ENCODE results near the gene PCNX4.
"Not testable (repeated sequence)": the region's sequence is repeated elsewhere in the genome, so short reads cannot be mapped to it uniquely, and the experiment has no call there.

PCNX4 gene

GRCh38 chr14:60097974-60098373 is 6.3 kb downstream of the PCNX4 start:
- in situ Hi-C loops (cut with HindIII; ENCODE audit: low sequenced_read_pairs): no loop called here
- DNase-seq (ENCODE audit: low read depth, low spot score): no peak
- no peak overlapping the region for H3K4me3 ChIP-seq (ENCODE audit: low read depth, low read length)
- no peak for TF ChIP-seq CTCF (IDR thresholded peaks at IDR 0.05; ENCODE audit: low read depth, low read length)

- H3K4me3 ChIP-seq (ENCODE audit: low read depth, low read length); in situ Hi-C loops (cut with HindIII; ENCODE audit: low sequenced_read_pairs); DNase-seq (ENCODE audit: low read depth, low spot score): not testable (repeated sequence)
These were observed 8.1 kb downstream of the PCNX4 start for GRCh38 chr14:60099855-60100254.

- in situ Hi-C loops (cut with HindIII; ENCODE audit: low sequenced_read_pairs): no loop called here
- no peak for DNase-seq (ENCODE audit: low read depth, low spot score)
- TF ChIP-seq CTCF (IDR thresholded peaks at IDR 0.05; ENCODE audit: low read depth, low read length): no peak
- H3K4me3 ChIP-seq (ENCODE audit: low read depth, low read length): no peak overlapping the region
These were observed 10.1 kb downstream of the PCNX4 start for GRCh38 chr14:60101786-60102185.

- no peak for TF ChIP-seq CTCF (IDR thresholded peaks at IDR 0.05; ENCODE audit: low read depth, low read length)
- in situ Hi-C loops (cut with HindIII; ENCODE audit: low sequenced_read_pairs): no loop called here
- peak; percentile 83 for DNase-seq (ENCODE audit: low read depth, low spot score)
- no peak overlapping the region for H3K4me3 ChIP-seq (ENCODE audit: low read depth, low read length)
These were observed 10.7 kb downstream of the PCNX4 start for GRCh38 chr14:60102389-60102788.

GRCh38 chr14:60106339-60106738 is 14.6 kb downstream of the PCNX4 start:
- no peak overlapping the region for H3K4me3 ChIP-seq (ENCODE audit: low read depth, low read length)
- peak; percentile 57 for DNase-seq (ENCODE audit: low read depth, low spot score)
- in situ Hi-C loops (cut with HindIII; ENCODE audit: low sequenced_read_pairs): no loop called here
- no peak for TF ChIP-seq CTCF (IDR thresholded peaks at IDR 0.05; ENCODE audit: low read depth, low read length)

GRCh38 chr14:60107477-60107876 is 15.8 kb downstream of the PCNX4 start:
- no peak for DNase-seq (ENCODE audit: low read depth, low spot score)
- in situ Hi-C loops (cut with HindIII; ENCODE audit: low sequenced_read_pairs): no loop called here
- TF ChIP-seq CTCF (IDR thresholded peaks at IDR 0.05; ENCODE audit: low read depth, low read length): no peak
- no peak overlapping the region for H3K4me3 ChIP-seq (ENCODE audit: low read depth, low read length)

- no peak for TF ChIP-seq CTCF (IDR thresholded peaks at IDR 0.05; ENCODE audit: low read depth, low read length)
- DNase-seq (ENCODE audit: low read depth, low spot score): no peak
- in situ Hi-C loops (cut with HindIII; ENCODE audit: low sequenced_read_pairs): no loop called here
- H3K4me3 ChIP-seq (ENCODE audit: low read depth, low read length): no peak overlapping the region
These were observed 20.0 kb downstream of the PCNX4 start for GRCh38 chr14:60111732-60112131.
